T-cell (primary cell): ENCODE data around the gene LRCH2. TPM values are rescaled to one million over a fixed set of nuclear protein-coding genes. Genes with fewer than 3 reads are reported as not detected.

Experiments used
- ATAC-seq, 4 experiments: fragments of 200-7000 bp in 3 of 4; fragments of 150-1000 bp in 1 of 4; cut with Tn5 transposase; replicated peaks in 1 of 4; 1 replicate in 3 of 4; 2 replicates in 1 of 4; pipeline ENCODE4 v1.10.0; 2021; ENCODE audit warnings: moderate library complexity in 3 of 4, mild to moderate bottlenecking in 2 of 4, moderate number of reproducible peaks in 1 of 4
- CTCF ChIA-PET, 2 donors: fragments of 300-600 bp; sonication (Branson Sonifier 250); formaldehyde crosslinking; loops; one replicate each; lab custom pipeline; 2022; ENCODE audit warnings: antibody characterized with exemption in 2 of 2; lab: Charles Lee
- POLR2A ChIA-PET, 2 donors: fragments of 300-600 bp; sonication (Branson Sonifier 250); formaldehyde crosslinking; loops; one replicate each; lab custom pipeline; 2022; ENCODE audit warnings: antibody characterized with exemption in 2 of 2; lab: Charles Lee
- DNase-seq, 35 experiments: peaks; one replicate each; pipeline versions ENCODE4 v3.0.0 to v3.0.0-alpha.2; 2013 to 2023
- H3K27ac ChIP-seq: one replicate; pipeline ENCODE4 v1.5.1; 2013; ENCODE audit warnings: low read length
- H3K27me3 ChIP-seq, 2 experiments: replicated peaks in 1 of 2; 1 replicate in 1 of 2; 2 replicates in 1 of 2; pipeline versions ENCODE4 v1.6.1 to v1.7.0; 2013; ENCODE audit warnings: low read length in 1 of 2, mixed read lengths in 1 of 2; ENCODE audit not compliant: control insufficient read depth in 2 of 2, insufficient read depth in 2 of 2; ENCODE audit errors: extremely low read depth in 1 of 2
- H3K36me3 ChIP-seq, 2 donors: 1 replicate in 1 of 2; 2 replicates in 1 of 2; pipeline versions ENCODE4 v1.6.1 to v1.7.0; 2013; ENCODE audit warnings: low read length in 1 of 2; ENCODE audit not compliant: control insufficient read depth in 2 of 2, insufficient read depth in 1 of 2; ENCODE audit errors: extremely low read depth in 1 of 2
- H3K4me1 ChIP-seq, 2 experiments: 1 replicate in 1 of 2; 2 replicates in 1 of 2; pipeline versions ENCODE4 v1.6.1 to v1.7.0; 2013; ENCODE audit warnings: low read length in 2 of 2, mixed read lengths in 1 of 2; ENCODE audit not compliant: insufficient read depth in 2 of 2, control insufficient read depth in 1 of 2; ENCODE audit errors: extremely low read depth in 1 of 2
- H3K4me3 ChIP-seq, 2 donors: 1 replicate in 1 of 2; 2 replicates in 1 of 2; pipeline versions ENCODE4 v1.5.1 to v1.7.0; 2013; ENCODE audit warnings: mild to moderate bottlenecking in 2 of 2, low read length in 1 of 2, moderate library complexity in 1 of 2; ENCODE audit not compliant: control insufficient read depth in 1 of 2; ENCODE audit errors: extremely low read depth in 1 of 2
- H3K9me3 ChIP-seq: 2 replicates; pipeline ENCODE4 v1.7.0; 2013
- H3K27ac Mint-ChIP-seq, 2 donors: one replicate each; pipeline ENCODE4 v1.8.0; 2020 to 2021; ENCODE audit warnings: mild to moderate bottlenecking in 2 of 2, mixed read lengths in 2 of 2
- H3K27me3 Mint-ChIP-seq, 2 donors: one replicate each; pipeline ENCODE4 v1.8.0; 2021 to 2022; ENCODE audit warnings: mixed read lengths in 2 of 2
- H3K36me3 Mint-ChIP-seq: one replicate; pipeline ENCODE4 v1.8.0; 2021; ENCODE audit warnings: mixed read lengths
- H3K4me1 Mint-ChIP-seq, 3 donors: one replicate each; pipeline ENCODE4 v1.8.0; 2020 to 2022; ENCODE audit warnings: mixed read lengths in 3 of 3, mild to moderate bottlenecking in 1 of 3
- H3K4me3 Mint-ChIP-seq, 3 donors: one replicate each; pipeline ENCODE4 v1.8.0; 2020 to 2022; ENCODE audit warnings: mild to moderate bottlenecking in 3 of 3, mixed read lengths in 3 of 3, moderate library complexity in 3 of 3
- H3K9me3 Mint-ChIP-seq, 3 donors: one replicate each; pipeline ENCODE4 v1.8.0; 2020 to 2022; ENCODE audit warnings: mixed read lengths in 3 of 3
- WGBS: methylation state at CpG from one replicate; pipeline ENCODE4 v1.1.5; 2013; ENCODE audit warnings: missing lambda C conversion rate; ENCODE audit not compliant: insufficient coverage; 5-methylcytosine and 5-hydroxymethylcytosine counted together
- total RNA-seq, 35 experiments: library from RNA in 6 of 35; stranded (reverse) in 6 of 35; fragments of 120-200 nt in 1 of 35; gene quantifications; one replicate each; pipeline versions ENCODE4 v1.2.1 to v1.2.4 and lab custom pipeline; 2013 to 2026

LRCH2 gene
- total RNA-seq, 5 donors from 2014 or later (not counting 1 experiment from before 2014, with no cell fraction given), result not detected

GRCh38 chrX:115177932-115178331, 56.0 kb downstream of the LRCH2 start:
- Mint-ChIP-seq H3K4me3 (no peak overlapping the region), H3K36me3 (no peaks in the 10 kb centered on the region), H3K9me3 (no peaks in the 10 kb centered on the region), H3K27ac (no peak overlapping the region), H3K4me1 (no peaks in the 10 kb centered on the region), H3K27me3 (peaks cover 0 to 6% of the 10 kb centered on the region in 2 donors)
- no CpG with 5 or more reads among the region's 4 CpGs for WGBS
- Histone ChIP-seq H3K4me1 (no peaks in the 10 kb centered on the region), H3K27ac (no peak overlapping the region), H3K36me3 (no peaks in the 10 kb centered on the region), H3K4me3 (no peak overlapping the region), H3K9me3 (no peaks in the 10 kb centered on the region), H3K27me3 (no peaks in the 10 kb centered on the region)
- DNase-seq, result no peak
- ATAC-seq, result no peak
- POLR2A ChIA-PET, result no interaction called here
- CTCF ChIA-PET, result no interaction called here

GRCh38 chrX:115174548-115174947, 59.3 kb downstream of the LRCH2 start:
- DNase-seq (no peak), ATAC-seq (no peak)
- no peak overlapping the region for H3K4me3 ChIP-seq
- ChIA-PET POLR2A (no interaction called here), CTCF (interaction anchor here in 1 of 2 donors (0.7 kb wide), 1 partner anchor 404 kb away, joined by 3 read pairs; no protein-coding TSS in a partner anchor)
- H3K27me3 ChIP-seq, result no peaks in the 10 kb centered on the region
- H3K4me1 ChIP-seq, result no peaks in the 10 kb centered on the region
- H3K9me3 ChIP-seq, result no peaks in the 10 kb centered on the region
- Mint-ChIP-seq H3K27me3 (peaks cover 0 to 8% of the 10 kb centered on the region in 2 donors), H3K36me3 (no peaks in the 10 kb centered on the region), H3K4me1 (no peaks in the 10 kb centered on the region), H3K4me3 (no peak overlapping the region), H3K9me3 (no peaks in the 10 kb centered on the region), H3K27ac (no peak overlapping the region)
- WGBS, result no CpG with 5 or more reads among the region's 3 CpGs
- no peak overlapping the region for H3K27ac ChIP-seq
- no peaks in the 10 kb centered on the region for H3K36me3 ChIP-seq

GRCh38 chrX:115173181-115173580, 60.7 kb downstream of the LRCH2 start:
- H3K27ac Mint-ChIP-seq, result no peak overlapping the region
- WGBS, result no CpG with 5 or more reads among the region's 9 CpGs

GRCh38 chrX:115147220-115147619, 86.7 kb downstream of the LRCH2 start:
- Mint-ChIP-seq H3K27me3 (peaks cover 0 to 16% of the 10 kb centered on the region in 2 donors), H3K4me1 (no peaks in the 10 kb centered on the region), H3K27ac (no peak overlapping the region), H3K9me3 (no peaks in the 10 kb centered on the region), H3K36me3 (no peaks in the 10 kb centered on the region), H3K4me3 (no peak overlapping the region)
- ChIA-PET POLR2A (no interaction called here), CTCF (no interaction called here)
- no peak for DNase-seq
- no peak overlapping the region for H3K27ac ChIP-seq
- WGBS, result no CpG with 5 or more reads among the region's 1 CpG
- no peaks in the 10 kb centered on the region for H3K36me3 ChIP-seq
- no peak overlapping the region for H3K4me3 ChIP-seq
- ATAC-seq, result no peak
- no peaks in the 10 kb centered on the region for H3K27me3 ChIP-seq
- H3K4me1 ChIP-seq, result no peaks in the 10 kb centered on the region
- no peaks in the 10 kb centered on the region for H3K9me3 ChIP-seq

More at GRCh38 chrX:115173181-115173580, 60.7 kb downstream of the LRCH2 start:
- Histone ChIP-seq H3K36me3 (no peaks in the 10 kb centered on the region), H3K9me3 (no peaks in the 10 kb centered on the region), H3K27me3 (no peaks in the 10 kb centered on the region), H3K27ac (no peak overlapping the region), H3K4me1 (no peaks in the 10 kb centered on the region), H3K4me3 (no peak overlapping the region)
- Mint-ChIP-seq H3K27me3 (peaks cover 0 to 8% of the 10 kb centered on the region in 2 donors), H3K4me1 (no peaks in the 10 kb centered on the region), H3K36me3 (no peaks in the 10 kb centered on the region), H3K4me3 (no peak overlapping the region), H3K9me3 (no peaks in the 10 kb centered on the region)
- ATAC-seq, result no peak
- POLR2A ChIA-PET, result no interaction called here
- CTCF ChIA-PET, result no interaction called here
- DNase-seq, result no peak

- Histone ChIP-seq H3K27ac (no peak overlapping the region), H3K9me3 (no peaks in the 10 kb centered on the region), H3K4me1 (no peaks in the 10 kb centered on the region), H3K27me3 (no peaks in the 10 kb centered on the region), H3K36me3 (no peaks in the 10 kb centered on the region), H3K4me3 (no peak overlapping the region)
- no peak for ATAC-seq
- POLR2A ChIA-PET, result no interaction called here
- CTCF ChIA-PET, result no interaction called here
- Mint-ChIP-seq H3K4me3 (no peak overlapping the region), H3K36me3 (no peaks in the 10 kb centered on the region), H3K9me3 (no peaks in the 10 kb centered on the region), H3K27ac (no peak overlapping the region), H3K27me3 (peaks cover 0 to 21% of the 10 kb centered on the region in 2 donors), H3K4me1 (no peaks in the 10 kb centered on the region)
- DNase-seq, result no peak
Measured at GRCh38 chrX:115142057-115142456, 91.8 kb downstream of the LRCH2 start.

- Mint-ChIP-seq H3K9me3 (peaks cover 0 to 4% (median 0%) of the 10 kb centered on the region in 3 donors), H3K4me3 (no peak overlapping the region), H3K27me3 (peaks cover 0 to 22% of the 10 kb centered on the region in 2 donors), H3K27ac (no peak overlapping the region), H3K4me1 (no peaks in the 10 kb centered on the region), H3K36me3 (no peaks in the 10 kb centered on the region)
- H3K4me3 ChIP-seq, result no peak overlapping the region
- ATAC-seq, result no peak
- ChIA-PET CTCF (no interaction called here), POLR2A (no interaction called here)
- H3K36me3 ChIP-seq, result no peaks in the 10 kb centered on the region
- no peaks in the 10 kb centered on the region for H3K4me1 ChIP-seq
- WGBS, result 90% methylated on average over 2 of the region's 5 CpGs
- no peaks in the 10 kb centered on the region for H3K27me3 ChIP-seq
- H3K9me3 ChIP-seq, result no peaks in the 10 kb centered on the region
- no peak overlapping the region for H3K27ac ChIP-seq
- no peak for DNase-seq
Measured at GRCh38 chrX:115138040-115138439, 95.9 kb downstream of the LRCH2 start.

- ChIA-PET POLR2A (no interaction called here), CTCF (no interaction called here)
- H3K36me3 ChIP-seq, result no peaks in the 10 kb centered on the region
- H3K9me3 ChIP-seq, result no peaks in the 10 kb centered on the region
- no peaks in the 10 kb centered on the region for H3K36me3 Mint-ChIP-seq
- H3K4me1 ChIP-seq, result no peaks in the 10 kb centered on the region
- H3K27me3 Mint-ChIP-seq, result peaks cover 0 to 15% of the 10 kb centered on the region in 2 donors
- no peaks in the 10 kb centered on the region for H3K4me1 Mint-ChIP-seq
- H3K27me3 ChIP-seq, result no peaks in the 10 kb centered on the region
- DNase-seq, result no peak
- 40% methylated on average over 1 of the region's 3 CpGs for WGBS
- no peak overlapping the region for H3K27ac ChIP-seq
- peaks cover 0 to 4% (median 0%) of the 10 kb centered on the region in 3 donors for H3K9me3 Mint-ChIP-seq
- H3K27ac Mint-ChIP-seq, result no peak overlapping the region
- ATAC-seq, result no peak
- H3K4me3 ChIP-seq, result no peak overlapping the region
- no peak overlapping the region for H3K4me3 Mint-ChIP-seq
Measured at GRCh38 chrX:115134382-115134781, 99.5 kb downstream of the LRCH2 start.
